ENCODE data around the gene STXBP5.

- TF ChIP-seq POLR2A (IDR thresholded peaks at IDR 0.05): no peak
- no peak for TF ChIP-seq CTCF (IDR thresholded peaks at IDR 0.05)
Measured at GRCh38 chr6:147185216-147185615, 19.0 kb upstream of the STXBP5 start.

Data from body of pancreas (tissue), 4 donors.